GM19463 (cell line): ENCODE data around the gene HOXA6.
A peak's percentile ranks its signal among the peaks of the same experiment; 100 is the strongest.

Experiments used
- ATAC-seq: cut with Tn5 transposase; IDR thresholded peaks from one replicate; pipeline ENCODE4 v1.9.1; 2021; ENCODE audit warnings: mild to moderate bottlenecking, moderate library complexity; ENCODE audit not compliant: unreplicated experiment

HOXA6 gene

GRCh38 chr7:27141137-27141922 lies 6.2 kb downstream of the HOXA6 start:
- no peak for ATAC-seq

GRCh38 chr7:27140126-27140857 lies 7.3 kb downstream of the HOXA6 start:
- ATAC-seq: no peak

GRCh38 chr7:27139334-27140125 lies 8.0 kb downstream of the HOXA6 start:
- ATAC-seq: no peak

GRCh38 chr7:27138985-27139333 lies 8.6 kb downstream of the HOXA6 start:
- no peak for ATAC-seq

- no peak for ATAC-seq
Measured at GRCh38 chr7:27138472-27138871, 9.1 kb downstream of the HOXA6 start.

- no peak for ATAC-seq
Measured at GRCh38 chr7:27137640-27138315, 9.8 kb downstream of the HOXA6 start.

- ATAC-seq: peak; percentile 56
Measured at GRCh38 chr7:27134392-27134791, 13.2 kb downstream of the HOXA6 start.

GRCh38 chr7:27133409-27134231 lies 14.0 kb downstream of the HOXA6 start:
- ATAC-seq: no peak

- no peak for ATAC-seq
Measured at GRCh38 chr7:27132978-27133377, 14.6 kb downstream of the HOXA6 start.

GRCh38 chr7:27132214-27132613 lies 15.4 kb downstream of the HOXA6 start:
- no peak for ATAC-seq

- no peak for ATAC-seq
Measured at GRCh38 chr7:27131390-27131819, 16.2 kb downstream of the HOXA6 start.

- no peak for ATAC-seq
Measured at GRCh38 chr7:27130540-27131389, 16.8 kb downstream of the HOXA6 start, which contains the start of gene HOXA4. HOXA4 (minus strand) TSS chr7:27130757; CDS start chr7:27130733, 24 bp downstream.

GRCh38 chr7:27129729-27130539 lies 17.6 kb downstream of the HOXA6 start:
- no peak for ATAC-seq

GRCh38 chr7:27128776-27129728 lies 18.5 kb downstream of the HOXA6 start:
- ATAC-seq: no peak

GRCh38 chr7:27128034-27128433 lies 19.5 kb downstream of the HOXA6 start:
- ATAC-seq: no peak

GRCh38 chr7:27126596-27127327 lies 20.8 kb downstream of the HOXA6 start:
- no peak for ATAC-seq
